ENCODE measurements around the gene CFLAR. TPM values are rescaled to one million over a fixed set of nuclear protein-coding genes. Genes with fewer than 3 reads are reported as not detected.
"Not testable (repeated sequence)": the region's sequence is repeated elsewhere in the genome, so short reads cannot be mapped to it uniquely, and the experiment has no call there.

CFLAR gene
- polyA plus RNA-seq, 1 donor from 2014 or later, result 1.6 TPM

GRCh38 chr2:201149064-201149820, 33.3 kb downstream of the CFLAR start:
- H3K9ac ChIP-seq (ENCODE audit: low read length), result no peak overlapping the region
- no peaks in the 10 kb centered on the region for H3F3A ChIP-seq (ENCODE audit: insufficient read depth, low read length, poor library complexity, severe bottlenecking)
- TF ChIP-seq MXI1 (conservative IDR thresholded peaks at IDR 0.05; ENCODE audit: poor library complexity, severe bottlenecking), result no peak
- TF ChIP-seq SMC3 (conservative IDR thresholded peaks at IDR 0.05; ENCODE audit: poor library complexity), result no peak
- no peak for TF ChIP-seq POLR2AphosphoS5 (IDR thresholded peaks at IDR 0.05)
- TF ChIP-seq RAD21 (conservative IDR thresholded peaks at IDR 0.05), result no peak
- no peak for TF ChIP-seq CTCF (IDR thresholded peaks at IDR 0.05; ENCODE audit: poor library complexity, severe bottlenecking)
- TF ChIP-seq EP300 (conservative IDR thresholded peaks at IDR 0.05; ENCODE audit: poor library complexity, severe bottlenecking), result no peak
- TF ChIP-seq, protein P1, sequence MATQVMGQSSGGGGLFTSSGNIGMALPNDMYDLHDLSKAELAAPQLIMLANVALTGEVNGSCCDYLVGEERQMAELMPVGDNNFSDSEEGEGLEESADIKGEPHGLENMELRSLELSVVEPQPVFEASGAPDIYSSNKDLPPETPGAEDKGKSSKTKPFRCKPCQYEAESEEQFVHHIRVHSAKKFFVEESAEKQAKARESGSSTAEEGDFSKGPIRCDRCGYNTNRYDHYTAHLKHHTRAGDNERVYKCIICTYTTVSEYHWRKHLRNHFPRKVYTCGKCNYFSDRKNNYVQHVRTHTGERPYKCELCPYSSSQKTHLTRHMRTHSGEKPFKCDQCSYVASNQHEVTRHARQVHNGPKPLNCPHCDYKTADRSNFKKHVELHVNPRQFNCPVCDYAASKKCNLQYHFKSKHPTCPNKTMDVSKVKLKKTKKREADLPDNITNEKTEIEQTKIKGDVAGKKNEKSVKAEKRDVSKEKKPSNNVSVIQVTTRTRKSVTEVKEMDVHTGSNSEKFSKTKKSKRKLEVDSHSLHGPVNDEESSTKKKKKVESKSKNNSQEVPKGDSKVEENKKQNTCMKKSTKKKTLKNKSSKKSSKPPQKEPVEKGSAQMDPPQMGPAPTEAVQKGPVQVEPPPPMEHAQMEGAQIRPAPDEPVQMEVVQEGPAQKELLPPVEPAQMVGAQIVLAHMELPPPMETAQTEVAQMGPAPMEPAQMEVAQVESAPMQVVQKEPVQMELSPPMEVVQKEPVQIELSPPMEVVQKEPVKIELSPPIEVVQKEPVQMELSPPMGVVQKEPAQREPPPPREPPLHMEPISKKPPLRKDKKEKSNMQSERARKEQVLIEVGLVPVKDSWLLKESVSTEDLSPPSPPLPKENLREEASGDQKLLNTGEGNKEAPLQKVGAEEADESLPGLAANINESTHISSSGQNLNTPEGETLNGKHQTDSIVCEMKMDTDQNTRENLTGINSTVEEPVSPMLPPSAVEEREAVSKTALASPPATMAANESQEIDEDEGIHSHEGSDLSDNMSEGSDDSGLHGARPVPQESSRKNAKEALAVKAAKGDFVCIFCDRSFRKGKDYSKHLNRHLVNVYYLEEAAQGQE (IDR thresholded peaks at IDR 0.05; ENCODE audit: borderline replicate concordance), result no peak
- TF ChIP-seq TAF1 (IDR thresholded peaks at IDR 0.05; ENCODE audit: low read depth), result no peak
- TF ChIP-seq EZH2 (IDR thresholded peaks at IDR 0.05; ENCODE audit: borderline replicate concordance, insufficient read depth, low read length, poor library complexity, severe bottlenecking), result no peak
- no peak overlapping the region for H3K27ac ChIP-seq (ENCODE audit: low read length)
- no peak overlapping the region for H3K4me3 ChIP-seq (ENCODE audit: low read length)
- no peaks in the 10 kb centered on the region for H3K9me3 ChIP-seq (ENCODE audit: low read length)
- H2AFZ ChIP-seq (ENCODE audit: low read depth, low read length), result no peak overlapping the region
- H3K79me2 ChIP-seq (replicated peaks; ENCODE audit: insufficient read depth, low read length), result no peaks in the 10 kb centered on the region
- H3K36me3 ChIP-seq (ENCODE audit: insufficient read depth, low read length), result no peaks in the 10 kb centered on the region
- no peaks in the 10 kb centered on the region for H3K27me3 ChIP-seq (ENCODE audit: insufficient read depth, low read depth, low read length)
- H4K20me1 ChIP-seq (ENCODE audit: insufficient read depth), result no peaks in the 10 kb centered on the region
- no peak overlapping the region for H3K4me2 ChIP-seq (ENCODE audit: low read length)
- no peaks in the 10 kb centered on the region for H3K9me2 ChIP-seq (ENCODE audit: insufficient read depth, low read length)

DNA sequence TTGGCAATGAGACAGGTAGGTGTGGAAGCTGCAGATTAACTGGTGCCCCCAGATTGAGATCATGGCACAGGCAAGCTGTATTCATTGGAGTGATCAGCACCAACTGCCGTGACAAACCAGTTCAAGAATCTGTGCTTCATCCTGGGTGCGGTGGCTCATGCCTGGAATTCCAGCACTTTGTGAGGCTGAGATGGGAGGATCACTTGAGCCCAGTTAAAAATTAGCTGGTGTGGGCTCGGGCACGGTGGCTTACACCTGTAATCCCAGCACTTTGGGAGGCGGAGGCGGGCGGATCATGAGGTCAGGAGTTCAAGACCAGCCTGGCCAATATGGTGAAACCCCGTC, 33.8 kb downstream of the CFLAR start:
- not testable (repeated sequence) for H3K4me3 ChIP-seq (ENCODE audit: low read length); H3K36me3 ChIP-seq (ENCODE audit: insufficient read depth, low read length); H3K27me3 ChIP-seq (ENCODE audit: insufficient read depth, low read depth, low read length); H3K27ac ChIP-seq (ENCODE audit: low read length); H2AFZ ChIP-seq (ENCODE audit: low read depth, low read length); H3K9me3 ChIP-seq (ENCODE audit: low read length); H3K9ac ChIP-seq (ENCODE audit: low read length); H3F3A ChIP-seq (ENCODE audit: insufficient read depth, low read length, poor library complexity, severe bottlenecking); H3K4me2 ChIP-seq (ENCODE audit: low read length); H3K9me2 ChIP-seq (ENCODE audit: insufficient read depth, low read length); H3K79me2 ChIP-seq (replicated peaks; ENCODE audit: insufficient read depth, low read length); H4K20me1 ChIP-seq (ENCODE audit: insufficient read depth)

Data from neural cell (in vitro differentiated cells).